HepG2 (cell line): ENCODE results near the gene CNBD2.

ENCODE experiments used
- FOXC1 ChIP-seq: sonication (generic); formaldehyde crosslinking; IDR thresholded peaks from 2 replicates; pipeline ENCODE4 v1.8.0; 2022; ENCODE audit warnings: mild to moderate bottlenecking, missing genetic modification reagents, borderline replicate concordance
- MIXL1 ChIP-seq: IDR thresholded peaks from 2 replicates; pipeline ENCODE4 v1.6.1; 2016
- MTA1 ChIP-seq: sonication (generic); formaldehyde crosslinking; IDR thresholded peaks from 2 replicates; pipeline ENCODE4 v1.4.0; 2020; ENCODE audit warnings: missing genetic modification reagents, mild to moderate bottlenecking, borderline replicate concordance
- NFRKB ChIP-seq: fragments of 450-650 bp; IDR thresholded peaks from 2 replicates; pipeline ENCODE4 v1.6.1; 2017
- ZNF274 ChIP-seq: sonication (generic); formaldehyde crosslinking; IDR thresholded peaks from 2 replicates; pipeline ENCODE4 v1.5.1; 2020; ENCODE audit warnings: mild to moderate bottlenecking, missing genetic modification reagents
- ZNF780A ChIP-seq: sonication (generic); formaldehyde crosslinking; IDR thresholded peaks from 2 replicates; pipeline ENCODE4 v1.8.0; 2022; ENCODE audit warnings: mild to moderate bottlenecking, missing genetic modification reagents, moderate library complexity
- TF ChIP-seq, protein P1 (sequence below): sonication (generic); formaldehyde crosslinking; IDR thresholded peaks from 2 replicates; pipeline ENCODE4 v1.5.0; 2020; ENCODE audit warnings: mild to moderate bottlenecking, missing genetic modification reagents
- TF ChIP-seq, protein P2 (sequence below): sonication (generic); formaldehyde crosslinking; IDR thresholded peaks from 2 replicates; pipeline ENCODE4 v1.4.0; 2020; ENCODE audit warnings: missing genetic modification reagents
- TF ChIP-seq, protein P3 (sequence below): sonication (generic); formaldehyde crosslinking; IDR thresholded peaks from 2 replicates; pipeline ENCODE4 v1.4.0; 2020; ENCODE audit warnings: missing genetic modification reagents, borderline replicate concordance
- TF ChIP-seq, protein P4 (sequence below): sonication (generic); formaldehyde crosslinking; IDR thresholded peaks from 2 replicates; pipeline ENCODE4 v1.5.0; 2020; ENCODE audit warnings: mild to moderate bottlenecking, missing genetic modification reagents, moderate library complexity
- TF ChIP-seq, protein P5 (sequence below): IDR thresholded peaks from 2 replicates; pipeline ENCODE4 v1.6.1; 2012; ENCODE audit warnings: low read length, improper control_type of control experiment

DNA sequence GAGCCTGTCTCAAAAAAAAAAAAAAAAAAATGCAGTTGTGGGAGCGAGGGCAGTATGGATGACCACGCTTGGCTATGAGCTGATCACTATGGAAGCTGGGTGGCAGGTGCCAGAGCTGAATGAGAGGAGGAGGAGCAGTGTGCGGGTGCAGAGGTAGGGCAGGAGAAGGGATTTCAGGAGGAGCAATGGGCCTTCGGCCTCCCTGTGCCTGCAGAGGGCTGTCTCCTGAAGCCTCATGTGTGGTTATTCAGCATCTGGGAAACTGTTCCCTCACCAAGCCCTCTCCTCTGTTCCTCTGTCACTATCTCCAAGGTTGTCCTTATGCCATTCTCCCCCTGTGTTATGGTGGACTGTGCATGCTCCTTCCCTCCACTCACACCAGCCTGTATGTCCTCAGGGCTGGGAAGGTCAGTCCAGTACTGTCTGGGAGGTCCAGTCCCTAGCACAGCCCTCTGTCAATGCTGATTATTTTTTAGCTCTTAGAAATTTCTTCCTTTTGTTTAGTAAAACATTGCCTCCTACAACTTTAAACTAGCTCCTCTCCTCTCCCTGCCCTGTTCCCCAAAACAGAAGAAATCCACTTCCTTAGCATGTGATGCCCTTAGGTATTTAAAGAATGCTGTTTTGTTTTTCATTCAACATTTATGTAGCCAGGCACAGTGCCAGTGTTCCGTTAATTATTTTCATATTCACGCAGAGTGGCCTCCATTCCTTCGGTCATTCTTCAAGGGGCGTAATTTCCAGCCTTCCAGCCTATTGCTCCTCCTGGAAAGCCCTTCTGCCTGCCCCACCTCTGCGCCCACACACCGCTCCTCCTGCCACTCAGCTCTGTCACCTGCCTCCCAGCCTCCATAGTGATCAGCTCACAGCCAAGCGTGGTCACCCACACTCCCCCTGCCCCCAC lies 48.9 kb downstream of the CNBD2 start:
- TF ChIP-seq, protein P1, sequence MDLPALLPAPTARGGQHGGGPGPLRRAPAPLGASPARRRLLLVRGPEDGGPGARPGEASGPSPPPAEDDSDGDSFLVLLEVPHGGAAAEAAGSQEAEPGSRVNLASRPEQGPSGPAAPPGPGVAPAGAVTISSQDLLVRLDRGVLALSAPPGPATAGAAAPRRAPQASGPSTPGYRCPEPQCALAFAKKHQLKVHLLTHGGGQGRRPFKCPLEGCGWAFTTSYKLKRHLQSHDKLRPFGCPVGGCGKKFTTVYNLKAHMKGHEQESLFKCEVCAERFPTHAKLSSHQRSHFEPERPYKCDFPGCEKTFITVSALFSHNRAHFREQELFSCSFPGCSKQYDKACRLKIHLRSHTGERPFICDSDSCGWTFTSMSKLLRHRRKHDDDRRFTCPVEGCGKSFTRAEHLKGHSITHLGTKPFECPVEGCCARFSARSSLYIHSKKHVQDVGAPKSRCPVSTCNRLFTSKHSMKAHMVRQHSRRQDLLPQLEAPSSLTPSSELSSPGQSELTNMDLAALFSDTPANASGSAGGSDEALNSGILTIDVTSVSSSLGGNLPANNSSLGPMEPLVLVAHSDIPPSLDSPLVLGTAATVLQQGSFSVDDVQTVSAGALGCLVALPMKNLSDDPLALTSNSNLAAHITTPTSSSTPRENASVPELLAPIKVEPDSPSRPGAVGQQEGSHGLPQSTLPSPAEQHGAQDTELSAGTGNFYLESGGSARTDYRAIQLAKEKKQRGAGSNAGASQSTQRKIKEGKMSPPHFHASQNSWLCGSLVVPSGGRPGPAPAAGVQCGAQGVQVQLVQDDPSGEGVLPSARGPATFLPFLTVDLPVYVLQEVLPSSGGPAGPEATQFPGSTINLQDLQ (CRISPR knock-in tag): no peak
- no peak for TF ChIP-seq MTA1 (CRISPR knock-in tag)
- no peak for TF ChIP-seq MIXL1 (CRISPR knock-in tag)
- TF ChIP-seq, protein P2, sequence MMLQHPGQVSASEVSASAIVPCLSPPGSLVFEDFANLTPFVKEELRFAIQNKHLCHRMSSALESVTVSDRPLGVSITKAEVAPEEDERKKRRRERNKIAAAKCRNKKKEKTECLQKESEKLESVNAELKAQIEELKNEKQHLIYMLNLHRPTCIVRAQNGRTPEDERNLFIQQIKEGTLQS (CRISPR knock-in tag): no peak
- TF ChIP-seq, protein P3, sequence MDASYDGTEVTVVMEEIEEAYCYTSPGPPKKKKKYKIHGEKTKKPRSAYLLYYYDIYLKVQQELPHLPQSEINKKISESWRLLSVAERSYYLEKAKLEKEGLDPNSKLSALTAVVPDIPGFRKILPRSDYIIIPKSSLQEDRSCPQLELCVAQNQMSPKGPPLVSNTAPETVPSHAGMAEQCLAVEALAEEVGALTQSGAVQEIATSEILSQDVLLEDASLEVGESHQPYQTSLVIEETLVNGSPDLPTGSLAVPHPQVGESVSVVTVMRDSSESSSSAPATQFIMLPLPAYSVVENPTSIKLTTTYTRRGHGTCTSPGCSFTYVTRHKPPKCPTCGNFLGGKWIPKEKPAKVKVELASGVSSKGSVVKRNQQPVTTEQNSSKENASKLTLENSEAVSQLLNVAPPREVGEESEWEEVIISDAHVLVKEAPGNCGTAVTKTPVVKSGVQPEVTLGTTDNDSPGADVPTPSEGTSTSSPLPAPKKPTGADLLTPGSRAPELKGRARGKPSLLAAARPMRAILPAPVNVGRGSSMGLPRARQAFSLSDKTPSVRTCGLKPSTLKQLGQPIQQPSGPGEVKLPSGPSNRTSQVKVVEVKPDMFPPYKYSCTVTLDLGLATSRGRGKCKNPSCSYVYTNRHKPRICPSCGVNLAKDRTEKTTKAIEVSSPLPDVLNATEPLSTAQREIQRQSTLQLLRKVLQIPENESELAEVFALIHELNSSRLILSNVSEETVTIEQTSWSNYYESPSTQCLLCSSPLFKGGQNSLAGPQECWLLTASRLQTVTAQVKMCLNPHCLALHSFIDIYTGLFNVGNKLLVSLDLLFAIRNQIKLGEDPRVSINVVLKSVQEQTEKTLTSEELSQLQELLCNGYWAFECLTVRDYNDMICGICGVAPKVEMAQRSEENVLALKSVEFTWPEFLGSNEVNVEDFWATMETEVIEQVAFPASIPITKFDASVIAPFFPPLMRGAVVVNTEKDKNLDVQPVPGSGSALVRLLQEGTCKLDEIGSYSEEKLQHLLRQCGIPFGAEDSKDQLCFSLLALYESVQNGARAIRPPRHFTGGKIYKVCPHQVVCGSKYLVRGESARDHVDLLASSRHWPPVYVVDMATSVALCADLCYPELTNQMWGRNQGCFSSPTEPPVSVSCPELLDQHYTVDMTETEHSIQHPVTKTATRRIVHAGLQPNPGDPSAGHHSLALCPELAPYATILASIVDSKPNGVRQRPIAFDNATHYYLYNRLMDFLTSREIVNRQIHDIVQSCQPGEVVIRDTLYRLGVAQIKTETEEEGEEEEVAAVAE (CRISPR knock-in tag): no peak
- TF ChIP-seq ZNF780A (CRISPR knock-in tag): no peak
- TF ChIP-seq ZNF274: 0 out of 2 replicates have a peak, but pooled peaks have one; percentile 5
- TF ChIP-seq NFRKB: no peak
- TF ChIP-seq, protein P4, sequence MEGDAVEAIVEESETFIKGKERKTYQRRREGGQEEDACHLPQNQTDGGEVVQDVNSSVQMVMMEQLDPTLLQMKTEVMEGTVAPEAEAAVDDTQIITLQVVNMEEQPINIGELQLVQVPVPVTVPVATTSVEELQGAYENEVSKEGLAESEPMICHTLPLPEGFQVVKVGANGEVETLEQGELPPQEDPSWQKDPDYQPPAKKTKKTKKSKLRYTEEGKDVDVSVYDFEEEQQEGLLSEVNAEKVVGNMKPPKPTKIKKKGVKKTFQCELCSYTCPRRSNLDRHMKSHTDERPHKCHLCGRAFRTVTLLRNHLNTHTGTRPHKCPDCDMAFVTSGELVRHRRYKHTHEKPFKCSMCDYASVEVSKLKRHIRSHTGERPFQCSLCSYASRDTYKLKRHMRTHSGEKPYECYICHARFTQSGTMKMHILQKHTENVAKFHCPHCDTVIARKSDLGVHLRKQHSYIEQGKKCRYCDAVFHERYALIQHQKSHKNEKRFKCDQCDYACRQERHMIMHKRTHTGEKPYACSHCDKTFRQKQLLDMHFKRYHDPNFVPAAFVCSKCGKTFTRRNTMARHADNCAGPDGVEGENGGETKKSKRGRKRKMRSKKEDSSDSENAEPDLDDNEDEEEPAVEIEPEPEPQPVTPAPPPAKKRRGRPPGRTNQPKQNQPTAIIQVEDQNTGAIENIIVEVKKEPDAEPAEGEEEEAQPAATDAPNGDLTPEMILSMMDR: no peak
- TF ChIP-seq FOXC1 (CRISPR knock-in tag): no peak
- TF ChIP-seq, protein P5, sequence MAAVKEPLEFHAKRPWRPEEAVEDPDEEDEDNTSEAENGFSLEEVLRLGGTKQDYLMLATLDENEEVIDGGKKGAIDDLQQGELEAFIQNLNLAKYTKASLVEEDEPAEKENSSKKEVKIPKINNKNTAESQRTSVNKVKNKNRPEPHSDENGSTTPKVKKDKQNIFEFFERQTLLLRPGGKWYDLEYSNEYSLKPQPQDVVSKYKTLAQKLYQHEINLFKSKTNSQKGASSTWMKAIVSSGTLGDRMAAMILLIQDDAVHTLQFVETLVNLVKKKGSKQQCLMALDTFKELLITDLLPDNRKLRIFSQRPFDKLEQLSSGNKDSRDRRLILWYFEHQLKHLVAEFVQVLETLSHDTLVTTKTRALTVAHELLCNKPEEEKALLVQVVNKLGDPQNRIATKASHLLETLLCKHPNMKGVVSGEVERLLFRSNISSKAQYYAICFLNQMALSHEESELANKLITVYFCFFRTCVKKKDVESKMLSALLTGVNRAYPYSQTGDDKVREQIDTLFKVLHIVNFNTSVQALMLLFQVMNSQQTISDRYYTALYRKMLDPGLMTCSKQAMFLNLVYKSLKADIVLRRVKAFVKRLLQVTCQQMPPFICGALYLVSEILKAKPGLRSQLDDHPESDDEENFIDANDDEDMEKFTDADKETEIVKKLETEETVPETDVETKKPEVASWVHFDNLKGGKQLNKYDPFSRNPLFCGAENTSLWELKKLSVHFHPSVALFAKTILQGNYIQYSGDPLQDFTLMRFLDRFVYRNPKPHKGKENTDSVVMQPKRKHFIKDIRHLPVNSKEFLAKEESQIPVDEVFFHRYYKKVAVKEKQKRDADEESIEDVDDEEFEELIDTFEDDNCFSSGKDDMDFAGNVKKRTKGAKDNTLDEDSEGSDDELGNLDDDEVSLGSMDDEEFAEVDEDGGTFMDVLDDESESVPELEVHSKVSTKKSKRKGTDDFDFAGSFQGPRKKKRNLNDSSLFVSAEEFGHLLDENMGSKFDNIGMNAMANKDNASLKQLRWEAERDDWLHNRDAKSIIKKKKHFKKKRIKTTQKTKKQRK: no peak
